GM23338 (cell line): ENCODE results near the gene VPS52. TPM values are rescaled to one million over a fixed set of nuclear protein-coding genes. Genes with fewer than 3 reads are reported as not detected.

ENCODE experiments used
- ATAC-seq: fragments of 200-7000 bp; cut with Tn5 transposase; 3 replicates; pipeline ENCODE4 v1.9.1; 2020
- DNase-seq: peaks from one replicate; pipeline ENCODE4 v3.0.0-alpha.2; 2015; ENCODE audit warnings: low spot score
- H2AFZ ChIP-seq: fragments of 200-600 bp; sonication (generic); 2 replicates; pipeline ENCODE4 v1.8.0; 2016; ENCODE audit warnings: antibody characterized with exemption, mild to moderate bottlenecking, moderate library complexity
- H3F3A ChIP-seq: fragments of 200-600 bp; sonication (generic); replicated peaks from 2 replicates; pipeline ENCODE4 v1.8.0; 2017; ENCODE audit warnings: antibody characterized with exemption, mixed run types, low read depth
- H3K27ac ChIP-seq: fragments of 200-600 bp; sonication (generic); 2 replicates; pipeline ENCODE4 v1.6.1; 2016; ENCODE audit warnings: low read depth
- H3K27me3 ChIP-seq: fragments of 200-600 bp; sonication (generic); 2 replicates; pipeline ENCODE4 v1.8.0; 2016; ENCODE audit warnings: mild to moderate bottlenecking, mixed run types, moderate library complexity; ENCODE audit not compliant: insufficient read depth
- H3K36me3 ChIP-seq: fragments of 200-600 bp; sonication (generic); 2 replicates; pipeline ENCODE4 v1.8.0; 2016; ENCODE audit warnings: mild to moderate bottlenecking; ENCODE audit not compliant: insufficient read depth
- H3K4me1 ChIP-seq: fragments of 200-600 bp; sonication (generic); 2 replicates; pipeline ENCODE4 v1.8.0; 2016; ENCODE audit warnings: mild to moderate bottlenecking, moderate library complexity; ENCODE audit not compliant: insufficient read depth
- H3K4me2 ChIP-seq: fragments of 200-600 bp; sonication (generic); 2 replicates; pipeline ENCODE4 v1.7.1; 2017; ENCODE audit warnings: mixed run types
- H3K4me3 ChIP-seq: fragments of 200-600 bp; sonication (generic); 2 replicates; pipeline ENCODE4 v1.6.1; 2016; ENCODE audit warnings: mixed run types
- H3K79me2 ChIP-seq: fragments of 200-600 bp; sonication (generic); replicated peaks from 2 replicates; pipeline ENCODE4 v1.8.0; 2017; ENCODE audit warnings: mild to moderate bottlenecking; ENCODE audit not compliant: insufficient read depth
- H3K9me2 ChIP-seq: fragments of 200-600 bp; sonication (generic); 2 replicates; pipeline ENCODE4 v1.8.0; 2017; ENCODE audit not compliant: insufficient read depth
- H4K20me1 ChIP-seq: fragments of 200-600 bp; sonication (generic); replicated peaks from 2 replicates; pipeline ENCODE4 v1.8.0; 2017; ENCODE audit warnings: mild to moderate bottlenecking; ENCODE audit not compliant: insufficient read depth
- H3K27ac Mint-ChIP-seq: 2 replicates; pipeline ENCODE4 v1.8.0; 2020; ENCODE audit warnings: inconsistent platforms, mild to moderate bottlenecking, moderate library complexity, mixed read lengths
- H3K27me3 Mint-ChIP-seq: 3 replicates; pipeline ENCODE4 v1.8.0; 2022; ENCODE audit warnings: low read depth, mild to moderate bottlenecking, moderate library complexity, mixed read lengths, inconsistent platforms; ENCODE audit not compliant: insufficient read depth, poor library complexity
- H3K36me3 Mint-ChIP-seq: 3 replicates; pipeline ENCODE4 v1.8.0; 2021; ENCODE audit warnings: low read depth, mild to moderate bottlenecking, inconsistent platforms, moderate library complexity, mixed read lengths
- H3K4me1 Mint-ChIP-seq: 3 replicates; pipeline ENCODE4 v1.8.0; 2020; ENCODE audit warnings: mild to moderate bottlenecking, inconsistent platforms, mixed read lengths
- H3K4me3 Mint-ChIP-seq: 3 replicates; pipeline ENCODE4 v1.8.0; 2021; ENCODE audit warnings: moderate library complexity, mild to moderate bottlenecking, inconsistent platforms, mixed read lengths
- H3K9me3 Mint-ChIP-seq: 3 replicates; pipeline ENCODE4 v1.8.0; 2020; ENCODE audit warnings: moderate library complexity, mild to moderate bottlenecking, inconsistent platforms, mixed read lengths
- CREB1 ChIP-seq: fragments of 250-450 bp; sonication (Bioruptor Pico); IDR thresholded peaks from 2 replicates; pipeline ENCODE4 v1.5.0; 2020; ENCODE audit warnings: low read depth, mild to moderate bottlenecking, moderate library complexity
- EZH2 ChIP-seq: fragments of 200-600 bp; sonication (generic); IDR thresholded peaks from one replicate; pipeline ENCODE4 v1.8.0; 2017; ENCODE audit warnings: antibody characterized with exemption, mild to moderate bottlenecking, low read depth; ENCODE audit not compliant: unreplicated experiment
- EZH2phosphoT487 ChIP-seq: fragments of 200-600 bp; sonication (generic); IDR thresholded peaks from one replicate; pipeline ENCODE4 v1.8.1; 2018; ENCODE audit warnings: antibody characterized with exemption; ENCODE audit not compliant: unreplicated experiment
- JUNB ChIP-seq: IDR thresholded peaks from one replicate; pipeline ENCODE4 v1.6.1; 2016; ENCODE audit warnings: antibody characterized with exemption; ENCODE audit not compliant: unreplicated experiment
- POLR2AphosphoS5 ChIP-seq: IDR thresholded peaks from 2 replicates; pipeline ENCODE4 v1.6.1; 2016; ENCODE audit warnings: antibody characterized with exemption, low read depth
- STAT1 ChIP-seq: IDR thresholded peaks from one replicate; pipeline ENCODE4 v1.6.1; 2016; ENCODE audit warnings: antibody characterized with exemption; ENCODE audit not compliant: unreplicated experiment
- ZNF331 ChIP-seq: fragments of 250-450 bp; sonication (Bioruptor Pico); IDR thresholded peaks from 2 replicates; pipeline ENCODE4 v1.5.0; 2020; ENCODE audit warnings: low read depth, mild to moderate bottlenecking, moderate library complexity
- polyA plus RNA-seq: library from polyadenylated mRNA; unstranded; fragments of >200 nt; fragmentation: Nextera tagmentation; extraction: Ambion mirVana; gene quantifications from 2 replicates; pipeline ENCODE4 v1.2.1, GENCODE V29; 2016
- total RNA-seq: library from RNA; depleted of rRNA; stranded (reverse); fragments of >200 nt; shearing (Covaris generic); gene quantifications from 2 replicates; pipeline ENCODE4 v1.2.3, GENCODE V29; 2014
- TF ChIP-seq, protein P1 (sequence below): IDR thresholded peaks from one replicate; pipeline ENCODE4 v1.6.1; 2018; ENCODE audit warnings: antibody characterized with exemption; ENCODE audit not compliant: unreplicated experiment
- TF ChIP-seq, protein P2 (sequence below): fragments of 250-450 bp; sonication (Bioruptor Pico); IDR thresholded peaks from 2 replicates; pipeline ENCODE4 v1.5.0; 2020; ENCODE audit warnings: mild to moderate bottlenecking, moderate library complexity
- TF ChIP-seq, protein P3 (sequence below): IDR thresholded peaks from 2 replicates; pipeline ENCODE4 v1.6.1; 2016; ENCODE audit warnings: antibody characterized with exemption

VPS52 gene
- total and polyA plus RNA-seq, 2 experiments from 2014 or later = 27.9 to 31.1 TPM

DNA sequence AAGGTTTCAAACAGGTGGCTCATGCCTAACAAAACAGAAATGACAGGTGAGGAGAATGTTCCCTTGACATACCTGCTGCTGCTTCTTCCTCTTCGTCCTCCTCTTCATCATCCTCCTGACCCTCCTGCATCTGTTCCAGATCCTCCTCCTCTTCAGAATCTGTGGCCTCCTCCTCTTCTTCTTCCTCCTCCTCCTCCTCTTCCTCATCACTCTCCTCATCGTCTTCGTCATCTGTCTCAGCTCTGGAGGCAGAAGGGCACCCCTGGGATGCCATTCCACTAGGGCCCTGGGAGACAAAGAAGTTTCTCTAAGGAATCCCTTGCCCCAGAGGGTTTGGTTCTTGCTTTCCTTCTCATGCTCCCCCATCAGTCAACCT is 48.3 kb upstream of the VPS52 start:
- Histone ChIP-seq H3K79me2 (peaks cover 36% of the 10 kb centered on the region), H3K4me2 (no peak overlapping the region), H3K27me3 (no peaks in the 10 kb centered on the region), H2AFZ (no peak overlapping the region), H3K9me2 (no peaks in the 10 kb centered on the region), H4K20me1 (peaks cover 11% of the 10 kb centered on the region), H3K36me3 (peaks cover 14% of the 10 kb centered on the region), H3K4me3 (no peak overlapping the region), H3F3A (peaks cover 20% of the 10 kb centered on the region), H3K27ac (peak overlapping the region; percentile 63; the same call in 1 of the 2 replicates), H3K4me1 (peaks cover 50% of the 10 kb centered on the region)
- no peak for ATAC-seq
- DNase-seq = no peak
- peaks cover 42% of the 10 kb centered on the region for H3K36me3 Mint-ChIP-seq
- peaks cover 69% of the 10 kb centered on the region for H3K4me1 Mint-ChIP-seq
- peaks cover 18% of the 10 kb centered on the region for H3K27me3 Mint-ChIP-seq
- peak overlapping the region; percentile 93; the same call in 1 of the 3 replicates for H3K4me3 Mint-ChIP-seq
- no peaks in the 10 kb centered on the region; the same call in 1 of the 3 replicates for H3K9me3 Mint-ChIP-seq
- TF ChIP-seq EZH2phosphoT487 (no peak), POLR2AphosphoS5 (no peak), ZNF331 (CRISPR knock-in tag) (no peak), JUNB (no peak), STAT1 (no peak), CREB1 (CRISPR knock-in tag) (no peak), EZH2 (no peak)
- TF ChIP-seq, protein P1, sequence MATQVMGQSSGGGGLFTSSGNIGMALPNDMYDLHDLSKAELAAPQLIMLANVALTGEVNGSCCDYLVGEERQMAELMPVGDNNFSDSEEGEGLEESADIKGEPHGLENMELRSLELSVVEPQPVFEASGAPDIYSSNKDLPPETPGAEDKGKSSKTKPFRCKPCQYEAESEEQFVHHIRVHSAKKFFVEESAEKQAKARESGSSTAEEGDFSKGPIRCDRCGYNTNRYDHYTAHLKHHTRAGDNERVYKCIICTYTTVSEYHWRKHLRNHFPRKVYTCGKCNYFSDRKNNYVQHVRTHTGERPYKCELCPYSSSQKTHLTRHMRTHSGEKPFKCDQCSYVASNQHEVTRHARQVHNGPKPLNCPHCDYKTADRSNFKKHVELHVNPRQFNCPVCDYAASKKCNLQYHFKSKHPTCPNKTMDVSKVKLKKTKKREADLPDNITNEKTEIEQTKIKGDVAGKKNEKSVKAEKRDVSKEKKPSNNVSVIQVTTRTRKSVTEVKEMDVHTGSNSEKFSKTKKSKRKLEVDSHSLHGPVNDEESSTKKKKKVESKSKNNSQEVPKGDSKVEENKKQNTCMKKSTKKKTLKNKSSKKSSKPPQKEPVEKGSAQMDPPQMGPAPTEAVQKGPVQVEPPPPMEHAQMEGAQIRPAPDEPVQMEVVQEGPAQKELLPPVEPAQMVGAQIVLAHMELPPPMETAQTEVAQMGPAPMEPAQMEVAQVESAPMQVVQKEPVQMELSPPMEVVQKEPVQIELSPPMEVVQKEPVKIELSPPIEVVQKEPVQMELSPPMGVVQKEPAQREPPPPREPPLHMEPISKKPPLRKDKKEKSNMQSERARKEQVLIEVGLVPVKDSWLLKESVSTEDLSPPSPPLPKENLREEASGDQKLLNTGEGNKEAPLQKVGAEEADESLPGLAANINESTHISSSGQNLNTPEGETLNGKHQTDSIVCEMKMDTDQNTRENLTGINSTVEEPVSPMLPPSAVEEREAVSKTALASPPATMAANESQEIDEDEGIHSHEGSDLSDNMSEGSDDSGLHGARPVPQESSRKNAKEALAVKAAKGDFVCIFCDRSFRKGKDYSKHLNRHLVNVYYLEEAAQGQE = no peak
- TF ChIP-seq, protein P2, sequence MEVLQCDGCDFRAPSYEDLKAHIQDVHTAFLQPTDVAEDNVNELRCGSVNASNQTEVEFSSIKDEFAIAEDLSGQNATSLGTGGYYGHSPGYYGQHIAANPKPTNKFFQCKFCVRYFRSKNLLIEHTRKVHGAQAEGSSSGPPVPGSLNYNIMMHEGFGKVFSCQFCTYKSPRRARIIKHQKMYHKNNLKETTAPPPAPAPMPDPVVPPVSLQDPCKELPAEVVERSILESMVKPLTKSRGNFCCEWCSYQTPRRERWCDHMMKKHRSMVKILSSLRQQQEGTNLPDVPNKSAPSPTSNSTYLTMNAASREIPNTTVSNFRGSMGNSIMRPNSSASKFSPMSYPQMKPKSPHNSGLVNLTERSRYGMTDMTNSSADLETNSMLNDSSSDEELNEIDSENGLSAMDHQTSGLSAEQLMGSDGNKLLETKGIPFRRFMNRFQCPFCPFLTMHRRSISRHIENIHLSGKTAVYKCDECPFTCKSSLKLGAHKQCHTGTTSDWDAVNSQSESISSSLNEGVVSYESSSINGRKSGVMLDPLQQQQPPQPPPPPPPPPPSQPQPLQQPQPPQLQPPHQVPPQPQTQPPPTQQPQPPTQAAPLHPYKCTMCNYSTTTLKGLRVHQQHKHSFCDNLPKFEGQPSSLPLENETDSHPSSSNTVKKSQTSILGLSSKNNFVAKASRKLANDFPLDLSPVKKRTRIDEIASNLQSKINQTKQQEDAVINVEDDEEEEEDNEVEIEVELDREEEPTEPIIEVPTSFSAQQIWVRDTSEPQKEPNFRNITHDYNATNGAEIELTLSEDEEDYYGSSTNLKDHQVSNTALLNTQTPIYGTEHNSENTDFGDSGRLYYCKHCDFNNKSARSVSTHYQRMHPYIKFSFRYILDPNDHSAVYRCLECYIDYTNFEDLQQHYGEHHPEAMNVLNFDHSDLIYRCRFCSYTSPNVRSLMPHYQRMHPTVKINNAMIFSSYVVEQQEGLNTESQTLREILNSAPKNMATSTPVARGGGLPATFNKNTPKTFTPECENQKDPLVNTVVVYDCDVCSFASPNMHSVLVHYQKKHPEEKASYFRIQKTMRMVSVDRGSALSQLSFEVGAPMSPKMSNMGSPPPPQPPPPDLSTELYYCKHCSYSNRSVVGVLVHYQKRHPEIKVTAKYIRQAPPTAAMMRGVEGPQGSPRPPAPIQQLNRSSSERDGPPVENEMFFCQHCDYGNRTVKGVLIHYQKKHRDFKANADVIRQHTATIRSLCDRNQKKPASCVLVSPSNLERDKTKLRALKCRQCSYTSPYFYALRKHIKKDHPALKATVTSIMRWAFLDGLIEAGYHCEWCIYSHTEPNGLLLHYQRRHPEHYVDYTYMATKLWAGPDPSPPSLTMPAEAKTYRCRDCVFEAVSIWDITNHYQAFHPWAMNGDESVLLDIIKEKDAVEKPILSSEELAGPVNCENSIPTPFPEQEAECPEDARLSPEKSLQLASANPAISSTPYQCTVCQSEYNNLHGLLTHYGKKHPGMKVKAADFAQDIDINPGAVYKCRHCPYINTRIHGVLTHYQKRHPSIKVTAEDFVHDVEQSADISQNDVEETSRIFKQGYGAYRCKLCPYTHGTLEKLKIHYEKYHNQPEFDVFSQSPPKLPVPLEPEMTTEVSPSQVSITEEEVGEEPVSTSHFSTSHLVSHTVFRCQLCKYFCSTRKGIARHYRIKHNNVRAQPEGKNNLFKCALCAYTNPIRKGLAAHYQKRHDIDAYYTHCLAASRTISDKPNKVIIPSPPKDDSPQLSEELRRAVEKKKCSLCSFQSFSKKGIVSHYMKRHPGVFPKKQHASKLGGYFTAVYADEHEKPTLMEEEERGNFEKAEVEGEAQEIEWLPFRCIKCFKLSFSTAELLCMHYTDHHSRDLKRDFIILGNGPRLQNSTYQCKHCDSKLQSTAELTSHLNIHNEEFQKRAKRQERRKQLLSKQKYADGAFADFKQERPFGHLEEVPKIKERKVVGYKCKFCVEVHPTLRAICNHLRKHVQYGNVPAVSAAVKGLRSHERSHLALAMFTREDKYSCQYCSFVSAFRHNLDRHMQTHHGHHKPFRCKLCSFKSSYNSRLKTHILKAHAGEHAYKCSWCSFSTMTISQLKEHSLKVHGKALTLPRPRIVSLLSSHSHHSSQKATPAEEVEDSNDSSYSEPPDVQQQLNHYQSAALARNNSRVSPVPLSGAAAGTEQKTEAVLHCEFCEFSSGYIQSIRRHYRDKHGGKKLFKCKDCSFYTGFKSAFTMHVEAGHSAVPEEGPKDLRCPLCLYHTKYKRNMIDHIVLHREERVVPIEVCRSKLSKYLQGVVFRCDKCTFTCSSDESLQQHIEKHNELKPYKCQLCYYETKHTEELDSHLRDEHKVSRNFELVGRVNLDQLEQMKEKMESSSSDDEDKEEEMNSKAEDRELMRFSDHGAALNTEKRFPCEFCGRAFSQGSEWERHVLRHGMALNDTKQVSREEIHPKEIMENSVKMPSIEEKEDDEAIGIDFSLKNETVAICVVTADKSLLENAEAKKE (CRISPR knock-in tag) = no peak
- TF ChIP-seq, protein P3, sequence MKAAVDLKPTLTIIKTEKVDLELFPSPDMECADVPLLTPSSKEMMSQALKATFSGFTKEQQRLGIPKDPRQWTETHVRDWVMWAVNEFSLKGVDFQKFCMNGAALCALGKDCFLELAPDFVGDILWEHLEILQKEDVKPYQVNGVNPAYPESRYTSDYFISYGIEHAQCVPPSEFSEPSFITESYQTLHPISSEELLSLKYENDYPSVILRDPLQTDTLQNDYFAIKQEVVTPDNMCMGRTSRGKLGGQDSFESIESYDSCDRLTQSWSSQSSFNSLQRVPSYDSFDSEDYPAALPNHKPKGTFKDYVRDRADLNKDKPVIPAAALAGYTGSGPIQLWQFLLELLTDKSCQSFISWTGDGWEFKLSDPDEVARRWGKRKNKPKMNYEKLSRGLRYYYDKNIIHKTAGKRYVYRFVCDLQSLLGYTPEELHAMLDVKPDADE = no peak
- no peak overlapping the region for H3K27ac Mint-ChIP-seq
